GM18873 (cell line): ENCODE measurements around the gene CPN2.

Experiments used
- ATAC-seq: cut with Tn5 transposase; IDR thresholded peaks from one replicate; pipeline ENCODE4 v1.9.1; 2021; ENCODE audit warnings: mild to moderate bottlenecking, moderate library complexity, moderate number of reproducible peaks; ENCODE audit not compliant: unreplicated experiment, low FRiP score

CPN2 gene

DNA sequence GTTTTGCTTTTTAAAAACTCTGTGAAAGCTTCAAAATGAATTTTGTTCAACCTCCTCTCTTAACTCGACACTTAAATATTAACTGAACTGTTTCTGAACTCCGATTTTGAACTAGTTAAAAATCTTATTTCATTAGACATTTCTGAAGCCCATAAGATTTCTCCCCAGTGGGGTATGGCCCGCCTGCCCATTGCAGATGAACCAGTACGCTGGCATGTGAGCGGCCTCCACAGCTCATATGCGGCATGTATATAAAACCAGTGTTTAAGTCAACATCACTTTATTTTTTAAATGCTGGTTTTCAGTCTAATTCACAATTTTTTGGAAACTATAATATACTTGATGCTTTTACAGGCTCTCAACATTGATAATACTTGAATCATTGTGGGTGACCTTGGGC lies 50.2 kb downstream of the CPN2 start:
- no peak for ATAC-seq

DNA sequence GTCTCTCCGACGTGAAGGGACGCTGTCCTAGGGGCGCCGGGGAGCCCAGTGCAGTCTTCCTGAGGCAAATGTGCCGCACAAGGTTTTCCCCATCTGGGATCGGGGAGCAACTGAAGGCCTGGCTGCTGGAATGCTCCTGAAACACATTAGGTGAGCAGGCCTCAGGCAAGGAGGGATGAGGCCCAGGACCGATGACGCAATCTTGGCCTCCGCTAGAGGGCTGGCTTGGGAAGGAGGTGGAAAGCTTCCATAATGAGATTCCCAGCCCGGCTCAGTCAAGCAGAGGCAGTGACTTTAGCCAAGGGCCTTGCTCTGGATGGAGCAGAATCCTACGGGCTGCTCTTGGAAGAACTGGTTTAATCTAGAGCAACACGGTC lies 50.8 kb downstream of the CPN2 start:
- no peak for ATAC-seq

DNA sequence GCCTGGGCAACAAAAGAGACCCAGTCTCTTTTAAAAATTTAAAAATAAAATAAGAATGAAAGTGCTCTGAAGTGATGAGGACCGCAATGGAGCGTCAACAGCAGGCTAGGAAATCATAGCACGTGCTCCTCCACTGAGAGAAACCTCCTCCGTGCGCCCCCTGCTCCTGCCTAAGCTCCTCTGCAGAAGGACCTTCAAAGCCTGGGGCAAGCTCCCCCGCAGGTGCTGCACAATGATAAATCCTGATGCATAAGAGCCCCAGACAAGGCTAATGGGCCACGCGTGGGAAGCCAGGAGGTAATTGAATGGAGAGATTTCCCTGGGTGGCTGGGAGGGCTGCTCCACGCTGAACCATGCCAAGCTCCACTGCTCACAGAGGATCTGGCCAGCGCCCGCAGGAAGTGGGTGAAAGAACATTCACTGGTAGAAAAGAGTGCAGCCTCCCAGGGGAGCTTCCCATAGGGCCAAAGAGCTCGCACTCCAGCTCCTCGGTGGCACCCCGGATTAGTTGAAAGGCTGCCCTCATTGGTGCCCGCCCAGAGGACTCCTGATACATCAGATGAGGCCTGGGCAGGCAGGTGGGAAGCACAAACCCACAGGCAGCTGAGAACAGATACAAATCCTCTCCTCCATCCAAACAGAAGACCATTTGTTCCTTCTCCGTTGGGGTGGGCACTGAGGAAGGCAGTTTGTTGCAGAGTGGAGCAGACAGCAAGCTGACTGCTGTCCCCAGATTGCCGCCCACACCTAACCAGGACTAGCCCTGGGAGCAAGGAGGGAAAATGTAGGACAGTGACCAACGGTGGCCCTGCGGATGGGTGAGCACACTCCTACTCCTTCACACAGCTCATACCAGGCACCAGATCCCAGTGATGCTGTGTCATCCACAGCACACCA lies 52.5 kb downstream of the CPN2 start:
- no peak for ATAC-seq

DNA sequence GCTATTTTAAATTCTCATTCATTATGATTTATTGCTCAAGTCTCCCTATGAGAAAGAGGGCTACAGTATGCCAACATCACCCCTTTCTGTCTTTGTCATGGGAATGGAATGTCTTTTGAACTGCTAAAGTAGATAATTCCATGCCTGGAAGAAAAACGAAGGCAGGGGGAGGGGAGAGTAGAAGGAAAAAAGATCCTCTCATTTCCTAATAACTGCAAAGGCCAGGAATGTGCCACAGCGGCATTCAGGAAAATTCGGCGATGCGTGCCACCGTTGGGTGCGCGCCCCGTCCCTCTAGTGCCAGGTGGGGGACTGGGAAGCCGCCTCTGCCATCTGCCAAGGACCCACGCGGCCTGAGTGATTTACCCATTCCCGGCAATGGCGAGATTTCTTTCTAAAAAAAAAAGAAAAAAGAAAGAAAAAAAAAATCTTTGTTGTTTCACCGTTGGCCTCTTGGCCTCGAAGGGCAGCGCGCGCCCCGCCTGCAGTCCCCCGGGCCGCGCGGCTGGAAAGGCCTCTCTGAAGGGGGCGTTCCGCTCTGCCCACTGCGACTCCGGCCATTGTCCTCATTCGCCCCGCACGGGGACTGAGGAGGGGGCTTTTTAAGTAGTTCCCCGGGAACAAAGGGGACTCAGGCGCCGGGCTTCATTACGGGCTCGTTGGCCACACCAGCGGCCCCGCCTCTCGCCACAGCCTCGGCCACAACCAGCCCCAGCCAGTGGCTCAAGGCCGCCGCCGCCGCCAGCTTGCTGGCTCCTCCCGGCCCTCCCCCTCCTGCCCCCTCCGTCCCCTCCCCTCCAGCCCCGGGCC lies 54.5 kb downstream of the CPN2 start:
- no peak for ATAC-seq

DNA sequence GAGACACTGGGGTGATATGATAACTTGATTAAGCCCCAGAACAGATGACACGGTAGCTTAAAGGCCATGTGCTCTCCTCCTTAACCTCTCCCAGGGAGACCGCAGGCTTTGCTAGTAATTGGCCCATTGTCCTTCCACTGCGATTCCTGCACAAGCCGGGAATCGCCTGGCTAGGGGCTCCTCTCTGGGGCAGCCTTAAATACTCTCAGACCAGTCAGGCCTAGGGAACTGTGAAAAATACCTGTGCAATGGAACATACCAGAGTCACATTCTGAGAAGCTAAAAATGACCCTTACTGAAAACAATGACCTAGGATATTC lies 56.3 kb downstream of the CPN2 start:
- ATAC-seq = no peak

DNA sequence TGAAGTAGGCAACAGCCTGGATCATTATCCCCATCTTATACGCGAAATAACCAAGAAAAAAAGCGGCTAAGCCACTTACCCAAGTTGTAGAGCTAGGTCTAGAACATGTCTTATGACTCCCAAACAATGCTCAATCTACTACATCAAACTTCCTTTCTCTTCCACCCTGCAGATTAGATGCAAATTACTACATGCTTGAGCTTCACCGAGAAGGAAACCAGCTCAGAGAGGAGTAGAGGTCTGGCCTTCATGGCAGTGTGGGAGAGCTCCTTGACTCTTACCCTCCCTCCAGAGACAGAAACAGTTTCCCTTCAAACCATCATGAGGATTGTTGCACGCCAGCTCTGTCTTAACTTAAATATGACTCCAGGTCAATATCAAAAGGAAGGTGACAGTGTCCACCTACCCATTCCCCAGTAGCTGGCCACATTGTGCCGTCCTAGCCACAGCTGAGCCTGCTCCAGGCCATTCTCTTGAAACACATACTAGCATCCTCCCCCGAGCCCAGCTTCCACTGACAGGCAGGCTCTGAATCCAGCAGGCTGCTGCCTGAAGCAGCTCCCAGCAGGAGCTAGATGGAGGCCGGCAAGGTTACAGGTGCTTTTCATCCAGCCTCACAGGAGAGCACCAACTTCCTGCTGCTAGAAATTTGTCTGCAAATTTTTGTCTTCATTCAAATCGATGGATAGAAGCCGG lies 56.8 kb downstream of the CPN2 start:
- ATAC-seq = no peak

DNA sequence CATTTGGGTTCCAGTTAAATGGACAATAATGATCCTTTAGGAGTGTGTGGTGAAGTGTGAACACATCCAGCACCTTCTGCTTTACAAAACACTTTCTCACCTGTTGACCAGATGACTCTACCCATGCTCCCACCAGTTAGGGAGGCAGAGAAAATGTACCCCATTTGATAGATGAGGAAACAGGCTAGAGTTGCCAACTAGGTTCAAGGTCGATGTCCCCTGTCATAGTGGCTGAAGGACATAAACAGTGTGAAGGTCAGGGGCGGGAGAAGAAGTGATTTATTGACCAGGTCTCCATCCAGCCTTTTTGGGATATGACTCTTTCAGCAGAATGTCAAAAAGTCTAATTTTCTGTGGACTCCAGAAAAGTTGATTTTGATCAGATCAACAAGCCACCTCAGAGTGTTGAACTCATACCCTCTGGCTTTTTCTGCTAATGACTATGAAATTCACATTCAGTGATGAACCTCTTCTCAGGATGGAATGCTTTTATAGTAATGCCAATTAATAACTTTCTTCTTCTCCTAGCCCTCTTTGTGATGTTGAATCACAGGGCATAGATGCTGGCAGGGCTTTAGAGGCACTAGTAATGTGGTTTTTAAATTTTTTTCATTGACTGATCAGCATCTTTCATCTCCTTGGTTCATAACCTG lies 57.5 kb downstream of the CPN2 start:
- ATAC-seq = no peak

DNA sequence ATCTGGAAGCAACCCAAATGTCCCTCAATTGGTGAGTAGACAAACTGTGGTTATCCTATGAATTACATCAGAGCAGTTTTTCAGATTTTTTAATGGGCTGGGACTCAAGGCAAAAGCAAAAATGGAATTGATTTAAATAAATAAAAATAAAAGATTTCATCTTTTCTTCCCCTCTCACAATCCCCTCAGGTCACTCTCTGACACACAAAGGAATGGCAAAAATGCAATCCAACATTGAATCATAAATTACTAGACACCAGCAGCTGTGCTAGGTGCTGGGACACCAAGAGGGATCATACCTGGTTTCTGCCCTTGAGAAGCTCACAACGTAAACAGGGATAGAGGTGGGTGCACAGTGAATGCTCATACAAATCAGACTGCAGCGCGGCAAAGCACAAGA lies 58.8 kb downstream of the CPN2 start:
- ATAC-seq = no peak
